ENCODE measurements around the gene SHISA5. TPM values are rescaled to one million over a fixed set of nuclear protein-coding genes. Genes with fewer than 3 reads are reported as not detected.

Gene SHISA5
- total and polyA plus RNA-seq, 2 experiments from 2014 or later = 146 to 166 TPM

GRCh38 chr3:48477959-48478520 is 25.9 kb downstream of the SHISA5 start:
- TF ChIP-seq STAT1 (IDR thresholded peaks at IDR 0.05; ENCODE audit: unreplicated experiment) = no peak
- ATAC-seq = no peak
- H3K36me3 Mint-ChIP-seq (ENCODE audit: low read depth) = peaks cover 12% of the 10 kb centered on the region

GRCh38 chr3:48476426-48477053 is 27.4 kb downstream of the SHISA5 start:
- peaks cover 11% of the 10 kb centered on the region for H3K79me2 ChIP-seq (replicated peaks; ENCODE audit: insufficient read depth)
- ATAC-seq = no peak
- H3K4me3 Mint-ChIP-seq = no peak overlapping the region
- H3K27me3 ChIP-seq (ENCODE audit: insufficient read depth) = no peaks in the 10 kb centered on the region
- peaks cover 37% of the 10 kb centered on the region for H3K4me1 Mint-ChIP-seq
- no peaks in the 10 kb centered on the region for H4K20me1 ChIP-seq (replicated peaks; ENCODE audit: insufficient read depth)
- no peak overlapping the region for H3K4me3 ChIP-seq
- no peak for DNase-seq (ENCODE audit: low spot score)
- no peaks in the 10 kb centered on the region for H3K9me2 ChIP-seq (ENCODE audit: insufficient read depth)
- peaks cover 12% of the 10 kb centered on the region for H3K36me3 Mint-ChIP-seq (ENCODE audit: low read depth)
- no peak overlapping the region for H3K27ac ChIP-seq (ENCODE audit: low read depth)
- peaks cover 27% of the 10 kb centered on the region for H3K27me3 Mint-ChIP-seq (ENCODE audit: insufficient read depth, low read depth, poor library complexity)
- no peak overlapping the region for H3K4me2 ChIP-seq
- H3K9me3 Mint-ChIP-seq = peaks cover 4% of the 10 kb centered on the region
- no peaks in the 10 kb centered on the region; the same call in 1 of the 2 replicates for H3K36me3 ChIP-seq (ENCODE audit: insufficient read depth)
- H3K4me1 ChIP-seq (ENCODE audit: insufficient read depth) = peaks cover 24% of the 10 kb centered on the region
- peaks cover 10% of the 10 kb centered on the region; the same call in 1 of the 2 replicates for H3F3A ChIP-seq (replicated peaks; ENCODE audit: low read depth)
- no peak overlapping the region for H2AFZ ChIP-seq
- no peak overlapping the region for H3K27ac Mint-ChIP-seq
- TF ChIP-seq ZNF114 (CRISPR knock-in tag; IDR thresholded peaks at IDR 0.05) (no peak), REST (IDR thresholded peaks at IDR 0.05; ENCODE audit: unreplicated experiment) (no peak), NANOG (IDR thresholded peaks at IDR 0.05; ENCODE audit: borderline replicate concordance) (no peak), ETS1 (IDR thresholded peaks at IDR 0.05) (no peak), ZNF331 (CRISPR knock-in tag; IDR thresholded peaks at IDR 0.05; ENCODE audit: low read depth) (no peak), CREB1 (CRISPR knock-in tag; IDR thresholded peaks at IDR 0.05; ENCODE audit: low read depth) (no peak), EZH2phosphoT487 (IDR thresholded peaks at IDR 0.05; ENCODE audit: unreplicated experiment) (no peak), EZH2 (IDR thresholded peaks at IDR 0.05; ENCODE audit: low read depth, unreplicated experiment) (no peak), CTCF (conservative IDR thresholded peaks at IDR 0.05; ENCODE audit: low read depth in 2 of 2) (no peak)

More at GRCh38 chr3:48477959-48478520, 25.9 kb downstream of the SHISA5 start:
- no peak for DNase-seq (ENCODE audit: low spot score)
- Mint-ChIP-seq H3K4me3 (no peak overlapping the region), H3K27ac (peak overlapping the region; percentile 54; the same call in 1 of the 2 replicates), H3K9me3 (peaks cover 4% of the 10 kb centered on the region; the same call in 2 of the 3 replicates), H3K27me3 (ENCODE audit: insufficient read depth, low read depth, poor library complexity) (peaks cover 22% of the 10 kb centered on the region), H3K4me1 (peaks cover 34% of the 10 kb centered on the region)
- peaks cover 10% of the 10 kb centered on the region; the same call in 1 of the 2 replicates for H3F3A ChIP-seq (replicated peaks; ENCODE audit: low read depth)
- H3K4me1 ChIP-seq (ENCODE audit: insufficient read depth) = peaks cover 13% of the 10 kb centered on the region
- H3K9me2 ChIP-seq (ENCODE audit: insufficient read depth) = no peaks in the 10 kb centered on the region
- no peak overlapping the region for H2AFZ ChIP-seq
- H3K27ac ChIP-seq (ENCODE audit: low read depth) = no peak overlapping the region
- no peak overlapping the region for H3K4me3 ChIP-seq
- H3K4me2 ChIP-seq = no peak overlapping the region
- no peaks in the 10 kb centered on the region for H4K20me1 ChIP-seq (replicated peaks; ENCODE audit: insufficient read depth)
- H3K36me3 ChIP-seq (ENCODE audit: insufficient read depth) = no peaks in the 10 kb centered on the region; the same call in 1 of the 2 replicates
- H3K27me3 ChIP-seq (ENCODE audit: insufficient read depth) = no peaks in the 10 kb centered on the region
- H3K79me2 ChIP-seq (replicated peaks; ENCODE audit: insufficient read depth) = no peaks in the 10 kb centered on the region

All from GM23338 (cell line).